Measurements from ENCODE around the gene ENOPH1. TPM values are rescaled to one million over a fixed set of nuclear protein-coding genes. Genes with fewer than 3 reads are reported as not detected.

ENOPH1 gene
- total RNA-seq, 1 experiment from 2014 or later, result 78.3 TPM

- TF ChIP-seq ERG (CRISPR knock-in tag; IDR thresholded peaks at IDR 0.05), result peak; percentile 94
Measured at GRCh38 chr4:82423245-82424054, 6.9 kb upstream of the ENOPH1 start (continued).

- peak overlapping the region; percentile 77 for H3K27ac Mint-ChIP-seq
- CTCF ChIA-PET, result no interaction called here
- peak overlapping the region; percentile 12; the same call in 1 of the 2 replicates for H3K4me3 Mint-ChIP-seq
- TF ChIP-seq SOX15 (CRISPR knock-in tag; IDR thresholded peaks at IDR 0.05) (no peak), PRRX2 (CRISPR knock-in tag; IDR thresholded peaks at IDR 0.05) (0 out of 2 replicates have a peak, but pooled peaks have one; percentile 70), ZNF532 (CRISPR knock-in tag; IDR thresholded peaks at IDR 0.05; ENCODE audit: borderline replicate concordance) (no peak), TEAD4 (CRISPR knock-in tag; IDR thresholded peaks at IDR 0.05) (no peak), ZNF281 (CRISPR knock-in tag; IDR thresholded peaks at IDR 0.05) (no peak), ZNF671 (CRISPR knock-in tag; IDR thresholded peaks at IDR 0.05) (0 out of 2 replicates have a peak, but pooled peaks have one; percentile 30)
- no peaks in the 10 kb centered on the region; the same call in 1 of the 2 replicates for H3K27me3 Mint-ChIP-seq (ENCODE audit: low read depth)
- H3K9me3 Mint-ChIP-seq, result no peaks in the 10 kb centered on the region
- peaks cover 32% of the 10 kb centered on the region for H3K4me1 Mint-ChIP-seq
- no peak for DNase-seq (ENCODE audit: low spot score)
- H3K36me3 Mint-ChIP-seq, result peaks cover 58% of the 10 kb centered on the region
- no peak for ATAC-seq
- POLR2A ChIA-PET, result no interaction called here
Measured at GRCh38 chr4:82425478-82425877, 4.9 kb upstream of the ENOPH1 start.

DNA sequence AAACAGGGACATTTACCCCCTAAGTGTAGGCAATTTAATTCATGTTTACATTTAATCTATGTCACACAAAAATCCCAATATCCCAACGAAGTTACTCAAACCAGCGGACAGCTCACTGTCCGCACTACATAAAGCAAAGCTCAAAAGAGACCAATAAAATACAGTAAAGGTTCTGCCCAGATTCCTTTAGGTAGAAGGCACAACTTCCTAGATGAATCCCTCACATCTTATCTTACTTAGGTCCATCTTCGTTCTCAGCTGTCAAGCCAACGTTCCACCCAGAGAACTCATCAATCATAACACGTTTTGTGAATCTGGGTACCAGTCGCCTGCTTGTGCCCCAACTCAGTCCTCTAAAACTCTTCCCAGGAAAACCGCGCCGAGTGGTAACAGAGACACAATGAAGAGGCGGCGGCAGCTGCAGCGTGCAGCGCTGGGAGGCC lies 1.8 kb upstream of the ENOPH1 start:
- peaks cover 46% of the 10 kb centered on the region for H3K4me1 Mint-ChIP-seq
- TF ChIP-seq, protein P1, sequence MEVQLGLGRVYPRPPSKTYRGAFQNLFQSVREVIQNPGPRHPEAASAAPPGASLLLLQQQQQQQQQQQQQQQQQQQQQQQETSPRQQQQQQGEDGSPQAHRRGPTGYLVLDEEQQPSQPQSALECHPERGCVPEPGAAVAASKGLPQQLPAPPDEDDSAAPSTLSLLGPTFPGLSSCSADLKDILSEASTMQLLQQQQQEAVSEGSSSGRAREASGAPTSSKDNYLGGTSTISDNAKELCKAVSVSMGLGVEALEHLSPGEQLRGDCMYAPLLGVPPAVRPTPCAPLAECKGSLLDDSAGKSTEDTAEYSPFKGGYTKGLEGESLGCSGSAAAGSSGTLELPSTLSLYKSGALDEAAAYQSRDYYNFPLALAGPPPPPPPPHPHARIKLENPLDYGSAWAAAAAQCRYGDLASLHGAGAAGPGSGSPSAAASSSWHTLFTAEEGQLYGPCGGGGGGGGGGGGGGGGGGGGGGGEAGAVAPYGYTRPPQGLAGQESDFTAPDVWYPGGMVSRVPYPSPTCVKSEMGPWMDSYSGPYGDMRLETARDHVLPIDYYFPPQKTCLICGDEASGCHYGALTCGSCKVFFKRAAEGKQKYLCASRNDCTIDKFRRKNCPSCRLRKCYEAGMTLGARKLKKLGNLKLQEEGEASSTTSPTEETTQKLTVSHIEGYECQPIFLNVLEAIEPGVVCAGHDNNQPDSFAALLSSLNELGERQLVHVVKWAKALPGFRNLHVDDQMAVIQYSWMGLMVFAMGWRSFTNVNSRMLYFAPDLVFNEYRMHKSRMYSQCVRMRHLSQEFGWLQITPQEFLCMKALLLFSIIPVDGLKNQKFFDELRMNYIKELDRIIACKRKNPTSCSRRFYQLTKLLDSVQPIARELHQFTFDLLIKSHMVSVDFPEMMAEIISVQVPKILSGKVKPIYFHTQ (CRISPR knock-in tag; IDR thresholded peaks at IDR 0.05), result peak; percentile 56; the same call in 1 of the 2 replicates
- TF ChIP-seq, protein P2, sequence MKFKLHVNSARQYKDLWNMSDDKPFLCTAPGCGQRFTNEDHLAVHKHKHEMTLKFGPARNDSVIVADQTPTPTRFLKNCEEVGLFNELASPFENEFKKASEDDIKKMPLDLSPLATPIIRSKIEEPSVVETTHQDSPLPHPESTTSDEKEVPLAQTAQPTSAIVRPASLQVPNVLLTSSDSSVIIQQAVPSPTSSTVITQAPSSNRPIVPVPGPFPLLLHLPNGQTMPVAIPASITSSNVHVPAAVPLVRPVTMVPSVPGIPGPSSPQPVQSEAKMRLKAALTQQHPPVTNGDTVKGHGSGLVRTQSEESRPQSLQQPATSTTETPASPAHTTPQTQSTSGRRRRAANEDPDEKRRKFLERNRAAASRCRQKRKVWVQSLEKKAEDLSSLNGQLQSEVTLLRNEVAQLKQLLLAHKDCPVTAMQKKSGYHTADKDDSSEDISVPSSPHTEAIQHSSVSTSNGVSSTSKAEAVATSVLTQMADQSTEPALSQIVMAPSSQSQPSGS (CRISPR knock-in tag; IDR thresholded peaks at IDR 0.05; ENCODE audit: borderline replicate concordance, low read depth), result no peak
- CTCF ChIA-PET, result interaction anchor here (1.0 to 1.2 kb wide), 8 partner anchors 9 to 170 kb away, joined by 3 to 13 read pairs (median 5); partner anchors contain the start of gene HNRNPD
- H3K4me3 Mint-ChIP-seq, result peak overlapping the region; percentile 100
- no peaks in the 10 kb centered on the region for H3K9me3 Mint-ChIP-seq
- no peaks in the 10 kb centered on the region; the same call in 1 of the 2 replicates for H3K27me3 Mint-ChIP-seq (ENCODE audit: low read depth)
- DNase-seq (ENCODE audit: low spot score) (no peak), ATAC-seq (no peak)
- H3K27ac Mint-ChIP-seq, result peak overlapping the region; percentile 94
- POLR2A ChIA-PET, result interaction anchor here (0.5 to 2.6 kb wide), 18 partner anchors 8 to 607 kb away, joined by 3 to 68 read pairs (median 6); partner anchors contain the start of genes COPS4 and HNRNPD
- peaks cover 59% of the 10 kb centered on the region for H3K36me3 Mint-ChIP-seq

Measured in WTC11 (cell line).